Right atrium auricular region (tissue), 2 donors: ENCODE data around the gene TMEM131L. TPM values are rescaled to one million over a fixed set of nuclear protein-coding genes. Genes with fewer than 3 reads are reported as not detected.
"Not testable (repeated sequence)": the region's sequence is repeated elsewhere in the genome, so short reads cannot be mapped to it uniquely, and the experiment has no call there.

Experiments used
- DNase-seq: peaks from one replicate; pipeline ENCODE4 v3.0.0-alpha.2; 2019; ENCODE audit warnings: low spot score
- H3K27ac ChIP-seq, 2 donors: fragments of 200-600 bp; sonication (generic); 1 replicate in 1 of 2; 2 replicates in 1 of 2; pipeline ENCODE4 v1.5.1; 2016 to 2019
- H3K27me3 ChIP-seq, 2 donors: fragments of 200-600 bp; sonication (generic); one replicate each; pipeline versions ENCODE4 v1.5.1 to v1.6.0; 2017 to 2019
- H3K36me3 ChIP-seq: fragments of 200-600 bp; sonication (generic); one replicate; pipeline ENCODE4 v1.5.1; 2016
- H3K4me1 ChIP-seq, 2 donors: fragments of 200-600 bp; sonication (generic); one replicate each; pipeline versions ENCODE4 v1.5.1 to v1.6.0; 2017 to 2019
- H3K4me3 ChIP-seq, 2 donors: fragments of 200-600 bp; sonication (generic); 1 replicate in 1 of 2; 2 replicates in 1 of 2; pipeline ENCODE4 v1.5.1; 2017 to 2019; ENCODE audit warnings: mild to moderate bottlenecking in 1 of 2, moderate library complexity in 1 of 2
- H3K9me3 ChIP-seq, 2 donors: fragments of 200-600 bp; sonication (generic); one replicate each; pipeline ENCODE4 v1.5.1; 2019
- total RNA-seq, 2 donors: library from RNA; depleted of rRNA; stranded (reverse); fragments of >200 nt; gene quantifications; one replicate each; pipeline ENCODE4 v1.1.0, GENCODE V29; 2016
- TF ChIP-seq, protein P1 (sequence below), 2 donors: fragments of 200-600 bp; sonication (generic); IDR thresholded peaks; one replicate each; pipeline ENCODE4 v1.5.1; 2019; ENCODE audit warnings: antibody characterized with exemption in 2 of 2

TMEM131L gene, protein sequence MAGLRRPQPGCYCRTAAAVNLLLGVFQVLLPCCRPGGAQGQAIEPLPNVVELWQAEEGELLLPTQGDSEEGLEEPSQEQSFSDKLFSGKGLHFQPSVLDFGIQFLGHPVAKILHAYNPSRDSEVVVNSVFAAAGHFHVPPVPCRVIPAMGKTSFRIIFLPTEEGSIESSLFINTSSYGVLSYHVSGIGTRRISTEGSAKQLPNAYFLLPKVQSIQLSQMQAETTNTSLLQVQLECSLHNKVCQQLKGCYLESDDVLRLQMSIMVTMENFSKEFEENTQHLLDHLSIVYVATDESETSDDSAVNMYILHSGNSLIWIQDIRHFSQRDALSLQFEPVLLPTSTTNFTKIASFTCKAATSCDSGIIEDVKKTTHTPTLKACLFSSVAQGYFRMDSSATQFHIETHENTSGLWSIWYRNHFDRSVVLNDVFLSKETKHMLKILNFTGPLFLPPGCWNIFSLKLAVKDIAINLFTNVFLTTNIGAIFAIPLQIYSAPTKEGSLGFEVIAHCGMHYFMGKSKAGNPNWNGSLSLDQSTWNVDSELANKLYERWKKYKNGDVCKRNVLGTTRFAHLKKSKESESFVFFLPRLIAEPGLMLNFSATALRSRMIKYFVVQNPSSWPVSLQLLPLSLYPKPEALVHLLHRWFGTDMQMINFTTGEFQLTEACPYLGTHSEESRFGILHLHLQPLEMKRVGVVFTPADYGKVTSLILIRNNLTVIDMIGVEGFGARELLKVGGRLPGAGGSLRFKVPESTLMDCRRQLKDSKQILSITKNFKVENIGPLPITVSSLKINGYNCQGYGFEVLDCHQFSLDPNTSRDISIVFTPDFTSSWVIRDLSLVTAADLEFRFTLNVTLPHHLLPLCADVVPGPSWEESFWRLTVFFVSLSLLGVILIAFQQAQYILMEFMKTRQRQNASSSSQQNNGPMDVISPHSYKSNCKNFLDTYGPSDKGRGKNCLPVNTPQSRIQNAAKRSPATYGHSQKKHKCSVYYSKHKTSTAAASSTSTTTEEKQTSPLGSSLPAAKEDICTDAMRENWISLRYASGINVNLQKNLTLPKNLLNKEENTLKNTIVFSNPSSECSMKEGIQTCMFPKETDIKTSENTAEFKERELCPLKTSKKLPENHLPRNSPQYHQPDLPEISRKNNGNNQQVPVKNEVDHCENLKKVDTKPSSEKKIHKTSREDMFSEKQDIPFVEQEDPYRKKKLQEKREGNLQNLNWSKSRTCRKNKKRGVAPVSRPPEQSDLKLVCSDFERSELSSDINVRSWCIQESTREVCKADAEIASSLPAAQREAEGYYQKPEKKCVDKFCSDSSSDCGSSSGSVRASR (N-terminal part only)
- total RNA-seq = 10 to 100 TPM; 10.9 to 15.4 TPM

DNA sequence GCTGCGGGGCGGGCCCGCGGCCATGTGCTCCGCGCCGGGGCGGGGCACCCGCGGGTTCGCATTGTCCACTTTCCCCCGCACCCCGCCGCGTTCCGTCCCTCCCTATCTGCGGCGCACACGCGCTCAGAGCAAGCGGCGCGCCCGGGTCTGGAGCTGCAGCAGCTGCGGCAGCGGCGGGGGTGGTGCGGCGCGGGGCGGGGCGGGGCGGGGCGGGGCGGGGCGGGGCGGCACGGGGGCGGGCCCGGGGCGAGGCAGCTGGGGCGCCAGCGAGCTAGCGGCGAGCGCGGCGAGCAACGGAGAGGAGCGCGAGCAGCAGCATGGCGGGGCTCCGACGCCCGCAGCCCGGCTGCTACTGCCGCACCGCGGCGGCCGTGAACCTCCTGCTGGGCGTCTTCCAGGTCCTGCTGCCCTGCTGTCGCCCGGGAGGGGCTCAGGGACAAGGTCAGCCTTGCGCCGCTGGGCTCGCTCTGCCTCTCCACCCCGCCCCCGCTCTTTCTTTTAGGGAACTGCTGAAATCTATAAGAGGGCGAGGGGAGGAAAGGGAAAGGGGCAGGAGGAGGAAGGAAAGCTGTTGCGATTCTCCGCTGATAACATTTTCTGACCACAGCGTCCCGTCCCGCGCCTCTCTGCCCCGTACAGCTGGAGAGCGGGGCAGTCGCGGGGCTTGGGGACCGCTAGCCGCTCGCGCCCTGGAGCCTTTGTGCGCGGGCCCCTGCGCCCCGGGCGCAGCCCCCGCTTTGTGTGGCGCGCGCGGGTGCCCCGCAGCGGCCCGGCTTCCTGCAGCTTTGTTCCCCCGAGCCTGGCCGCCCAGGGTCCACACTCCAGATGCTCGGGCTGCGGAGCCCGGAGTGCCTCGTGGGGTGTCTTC, at the start of gene TMEM131L:
TSS of gene TMEM131L (plus strand) at position 280 of the 868 bp plus-strand sequence. CDS start at position 318, 38 bp downstream.
- Histone ChIP-seq H3K27ac (peak within 1 kb of the TSS; percentile 79 to 84), H3K4me3 (peak within 1 kb of the TSS; percentile 62 to 90), H3K27me3 (no peaks in the 10 kb centered on the region), H3K36me3 (no peaks in the 10 kb centered on the region), H3K9me3 (no peaks in the 10 kb centered on the region), H3K4me1 (peaks cover 0 to 42% of the 10 kb centered on the region in 2 donors)
- DNase-seq = no peak
- TF ChIP-seq, protein P1, sequence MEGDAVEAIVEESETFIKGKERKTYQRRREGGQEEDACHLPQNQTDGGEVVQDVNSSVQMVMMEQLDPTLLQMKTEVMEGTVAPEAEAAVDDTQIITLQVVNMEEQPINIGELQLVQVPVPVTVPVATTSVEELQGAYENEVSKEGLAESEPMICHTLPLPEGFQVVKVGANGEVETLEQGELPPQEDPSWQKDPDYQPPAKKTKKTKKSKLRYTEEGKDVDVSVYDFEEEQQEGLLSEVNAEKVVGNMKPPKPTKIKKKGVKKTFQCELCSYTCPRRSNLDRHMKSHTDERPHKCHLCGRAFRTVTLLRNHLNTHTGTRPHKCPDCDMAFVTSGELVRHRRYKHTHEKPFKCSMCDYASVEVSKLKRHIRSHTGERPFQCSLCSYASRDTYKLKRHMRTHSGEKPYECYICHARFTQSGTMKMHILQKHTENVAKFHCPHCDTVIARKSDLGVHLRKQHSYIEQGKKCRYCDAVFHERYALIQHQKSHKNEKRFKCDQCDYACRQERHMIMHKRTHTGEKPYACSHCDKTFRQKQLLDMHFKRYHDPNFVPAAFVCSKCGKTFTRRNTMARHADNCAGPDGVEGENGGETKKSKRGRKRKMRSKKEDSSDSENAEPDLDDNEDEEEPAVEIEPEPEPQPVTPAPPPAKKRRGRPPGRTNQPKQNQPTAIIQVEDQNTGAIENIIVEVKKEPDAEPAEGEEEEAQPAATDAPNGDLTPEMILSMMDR (IDR thresholded peaks at IDR 0.05) = peak in 1 of 2 donors; percentile 40

DNA sequence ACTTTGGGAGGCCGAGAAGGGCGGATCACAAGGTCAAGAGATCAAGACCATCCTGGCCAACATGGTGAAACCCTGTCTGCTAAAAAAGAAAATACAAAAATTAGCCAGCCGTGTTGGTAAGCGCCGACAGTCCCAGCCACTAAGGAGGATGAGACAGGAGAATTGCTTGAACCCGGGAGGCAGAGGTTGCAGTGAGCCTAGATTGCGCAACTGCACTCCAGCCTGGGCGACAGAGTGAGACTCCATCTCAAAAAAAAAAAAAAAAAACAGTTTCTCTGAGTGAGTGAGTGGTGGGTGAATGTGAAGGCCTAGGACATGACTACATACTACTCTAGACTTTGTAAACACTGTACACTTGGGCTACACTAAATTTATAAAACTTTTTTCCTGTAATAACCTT, 49.7 kb upstream of the TMEM131L start:
- not testable (repeated sequence) for H3K27me3 ChIP-seq, DNase-seq, H3K4me3 ChIP-seq

DNA sequence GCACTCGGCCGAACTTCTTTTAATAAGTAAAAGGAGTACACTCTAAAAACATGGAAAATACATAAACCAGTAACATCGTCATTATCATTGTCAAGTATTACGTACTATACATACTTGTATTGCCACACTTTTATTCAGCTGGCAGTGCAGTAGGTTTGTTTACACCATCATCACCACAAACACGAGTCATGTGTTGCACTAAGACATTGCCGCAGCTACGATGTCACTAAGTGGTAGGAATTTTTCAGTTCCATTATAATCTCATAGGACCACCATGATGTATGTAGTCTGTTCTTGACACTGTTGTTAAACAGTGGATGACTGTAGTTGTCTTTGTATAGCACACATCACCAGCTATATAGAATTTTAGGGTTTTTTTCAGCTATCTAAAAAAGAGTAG, 48.0 kb upstream of the TMEM131L start:
- H3K9me3 ChIP-seq = no peaks in the 10 kb centered on the region
- TF ChIP-seq, protein P1 (IDR thresholded peaks at IDR 0.05) = no peak
- H3K4me1 ChIP-seq = no peaks in the 10 kb centered on the region
- no peaks in the 10 kb centered on the region for H3K36me3 ChIP-seq
- H3K27ac ChIP-seq = no peak overlapping the region
- H3K4me3 ChIP-seq = no peak overlapping the region
- no peaks in the 10 kb centered on the region for H3K27me3 ChIP-seq
- DNase-seq = no peak

More for the DNA sequence above, 49.7 kb upstream of the TMEM131L start:
- H3K9me3 ChIP-seq, H3K4me1 ChIP-seq, H3K27ac ChIP-seq, H3K36me3 ChIP-seq: not testable (repeated sequence)

DNA sequence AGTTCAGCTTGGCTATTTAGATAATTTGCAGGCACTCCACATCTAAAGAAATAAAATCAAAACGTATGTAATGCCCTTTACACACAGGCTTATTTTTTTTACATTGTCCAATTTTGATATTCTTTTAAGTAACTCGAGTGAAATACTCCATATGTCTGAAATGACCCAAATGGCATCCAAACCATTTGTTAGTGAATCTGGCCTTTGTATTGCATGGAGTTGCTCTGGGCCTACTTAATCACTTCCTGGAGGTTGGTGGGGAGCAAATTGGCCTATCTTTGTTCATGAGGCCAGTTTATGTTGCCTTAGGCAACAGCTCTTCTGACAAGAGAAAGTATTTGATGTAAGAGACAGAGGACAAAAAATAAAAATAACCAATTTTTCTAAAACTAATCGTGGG, 47.6 kb upstream of the TMEM131L start:
- no peak for DNase-seq
- Histone ChIP-seq H3K4me3 (no peak overlapping the region), H3K36me3 (no peaks in the 10 kb centered on the region), H3K9me3 (no peaks in the 10 kb centered on the region), H3K4me1 (no peaks in the 10 kb centered on the region), H3K27me3 (no peaks in the 10 kb centered on the region), H3K27ac (no peak overlapping the region)
- TF ChIP-seq, protein P1 (IDR thresholded peaks at IDR 0.05) = no peak

DNA sequence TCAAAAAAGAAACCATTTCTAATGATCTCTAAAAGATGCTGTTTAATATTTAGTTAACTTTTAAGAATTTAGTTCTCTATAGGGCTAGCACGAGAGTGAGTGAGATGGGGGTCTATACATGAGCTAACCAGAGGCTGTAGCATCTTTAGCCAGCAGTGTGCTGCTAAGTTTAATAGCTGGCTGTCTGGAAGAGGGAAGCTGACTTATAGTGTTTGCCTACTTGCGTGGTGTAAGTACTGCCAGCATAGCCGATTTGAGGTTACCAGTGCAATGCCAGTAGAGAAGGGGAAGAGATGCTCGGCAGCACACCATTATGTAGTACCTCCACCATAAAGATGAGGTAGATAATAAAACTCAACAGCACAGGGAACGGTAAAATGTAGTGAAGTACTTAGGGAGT, 47.1 kb upstream of the TMEM131L start:
- TF ChIP-seq, protein P1 (IDR thresholded peaks at IDR 0.05) = no peak
- Histone ChIP-seq H3K4me1 (no peaks in the 10 kb centered on the region), H3K27me3 (no peaks in the 10 kb centered on the region), H3K9me3 (no peaks in the 10 kb centered on the region), H3K4me3 (no peak overlapping the region), H3K36me3 (no peaks in the 10 kb centered on the region), H3K27ac (no peak overlapping the region)
- DNase-seq = no peak
